ENCODE results near the gene ANKRD63.

DNA sequence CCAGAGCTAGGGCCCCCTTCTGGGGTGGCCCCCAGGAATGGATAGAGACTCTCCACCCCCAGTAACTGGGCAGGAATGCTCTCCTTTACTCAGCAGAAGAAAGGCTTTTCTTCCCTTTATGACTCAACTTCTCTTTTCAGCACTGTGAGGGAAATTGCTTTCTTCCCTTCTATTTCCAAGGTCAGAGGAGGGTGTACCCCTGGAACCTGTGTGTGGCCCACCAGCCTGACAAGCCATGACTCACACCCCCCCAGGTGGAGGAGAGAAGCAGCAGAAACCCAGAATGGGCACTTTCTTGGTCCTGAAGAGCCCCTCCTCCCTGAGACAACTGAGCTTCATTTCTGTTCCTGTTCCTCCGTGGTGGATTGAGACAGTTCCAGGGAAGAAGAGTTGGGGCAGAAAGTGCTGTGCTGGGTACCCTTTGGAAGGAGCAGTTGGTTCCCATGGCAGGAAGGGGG lies 2.7 kb upstream of the ANKRD63 start:
- TF ChIP-seq POLR2A (IDR thresholded peaks at IDR 0.05) (no peak), POLR2AphosphoS5 (IDR thresholded peaks at IDR 0.05) (no peak), CTCF (IDR thresholded peaks at IDR 0.05) (no peak), EP300 (IDR thresholded peaks at IDR 0.05) (no peak)

All from sigmoid colon (tissue), 4 donors.